ENCODE measurements around the gene PLAGL1.

DNA sequence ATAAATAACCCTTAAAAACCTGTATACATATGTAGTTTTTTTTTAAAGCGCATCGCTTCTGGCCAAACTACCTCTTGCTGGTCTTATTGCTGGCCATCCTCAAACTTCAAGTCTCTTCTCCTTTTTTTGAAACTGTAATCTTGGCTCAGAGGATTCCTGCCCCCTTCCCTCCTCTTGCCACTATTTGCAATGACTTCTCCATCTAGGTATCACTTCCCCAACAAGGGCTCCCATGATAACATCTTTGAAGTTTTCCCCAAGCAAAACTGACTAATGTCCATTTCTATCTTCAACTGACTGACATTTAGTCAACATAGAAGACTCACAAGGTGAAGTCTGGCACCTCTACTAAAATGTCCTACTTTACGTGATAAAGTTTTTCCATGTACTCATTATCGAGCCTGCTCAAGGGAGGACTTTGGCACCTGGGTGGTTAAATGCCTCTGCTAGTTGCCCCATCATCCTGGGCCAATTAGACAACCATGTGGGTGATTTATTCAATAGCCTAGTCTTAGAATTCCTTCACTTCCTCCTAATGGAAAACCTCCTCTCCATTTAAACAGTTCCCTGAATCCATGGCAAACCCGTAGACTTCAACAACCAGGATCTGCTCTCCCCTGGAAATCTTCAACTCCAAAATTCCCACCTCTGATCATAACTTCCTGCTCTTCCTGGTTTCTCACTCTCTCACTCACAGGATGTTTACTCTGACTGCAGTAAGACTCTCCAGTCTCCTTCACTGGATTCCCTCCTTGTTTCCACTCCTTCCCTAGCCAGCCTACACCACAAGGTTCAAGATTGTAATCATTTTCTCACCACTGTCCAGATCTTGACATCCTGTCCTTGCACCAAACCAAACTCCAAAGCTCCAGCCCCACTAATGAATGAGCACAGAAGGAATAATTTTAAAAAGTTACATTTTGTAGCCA is 9.4 kb upstream of the PLAGL1 start:
- TF ChIP-seq, protein P1, sequence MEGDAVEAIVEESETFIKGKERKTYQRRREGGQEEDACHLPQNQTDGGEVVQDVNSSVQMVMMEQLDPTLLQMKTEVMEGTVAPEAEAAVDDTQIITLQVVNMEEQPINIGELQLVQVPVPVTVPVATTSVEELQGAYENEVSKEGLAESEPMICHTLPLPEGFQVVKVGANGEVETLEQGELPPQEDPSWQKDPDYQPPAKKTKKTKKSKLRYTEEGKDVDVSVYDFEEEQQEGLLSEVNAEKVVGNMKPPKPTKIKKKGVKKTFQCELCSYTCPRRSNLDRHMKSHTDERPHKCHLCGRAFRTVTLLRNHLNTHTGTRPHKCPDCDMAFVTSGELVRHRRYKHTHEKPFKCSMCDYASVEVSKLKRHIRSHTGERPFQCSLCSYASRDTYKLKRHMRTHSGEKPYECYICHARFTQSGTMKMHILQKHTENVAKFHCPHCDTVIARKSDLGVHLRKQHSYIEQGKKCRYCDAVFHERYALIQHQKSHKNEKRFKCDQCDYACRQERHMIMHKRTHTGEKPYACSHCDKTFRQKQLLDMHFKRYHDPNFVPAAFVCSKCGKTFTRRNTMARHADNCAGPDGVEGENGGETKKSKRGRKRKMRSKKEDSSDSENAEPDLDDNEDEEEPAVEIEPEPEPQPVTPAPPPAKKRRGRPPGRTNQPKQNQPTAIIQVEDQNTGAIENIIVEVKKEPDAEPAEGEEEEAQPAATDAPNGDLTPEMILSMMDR (IDR thresholded peaks at IDR 0.05; ENCODE audit: insufficient read depth, low read depth, low read length) = no peak
- no peak for TF ChIP-seq EZH2 (IDR thresholded peaks at IDR 0.05; ENCODE audit: insufficient read depth, low read length)

Measured in astrocyte (in vitro differentiated cells and primary cell).